Spleen (tissue), 11 donors: ENCODE data around the gene AQP5. TPM values are rescaled to one million over a fixed set of nuclear protein-coding genes. Genes with fewer than 3 reads are reported as not detected.

Source experiments
- DNase-seq: peaks from one replicate; pipeline ENCODE4 v3.0.0-alpha.2; 2020
- H3K27ac ChIP-seq, 8 donors: fragments of 200-600 bp; sonication (generic) in 7 of 8; 1 replicate in 4 of 8; 2 replicates in 4 of 8; pipeline versions ENCODE4 v1.5.0 to v1.8.0; 2016 to 2021; ENCODE audit warnings: inconsistent platforms in 4 of 8, mild to moderate bottlenecking in 4 of 8, moderate library complexity in 1 of 8
- H3K27me3 ChIP-seq, 7 donors: fragments of 200-600 bp; sonication (generic) in 6 of 7; replicated peaks in 1 of 7; 1 replicate in 4 of 7; 2 replicates in 3 of 7; pipeline versions ENCODE4 v1.5.0 to v1.8.0; 2016 to 2021; ENCODE audit warnings: inconsistent platforms in 3 of 7, mild to moderate bottlenecking in 1 of 7
- H3K36me3 ChIP-seq, 6 donors: fragments of 200-600 bp; sonication (generic) in 5 of 6; 1 replicate in 4 of 6; 2 replicates in 2 of 6; pipeline versions ENCODE4 v1.5.0 to v1.8.0; 2016 to 2021; ENCODE audit warnings: inconsistent platforms in 2 of 6
- H3K4me1 ChIP-seq, 6 donors: fragments of 200-600 bp; sonication (generic) in 5 of 6; 1 replicate in 3 of 6; 2 replicates in 3 of 6; pipeline versions ENCODE4 v1.5.0 to v1.8.0; 2016 to 2021; ENCODE audit warnings: inconsistent platforms in 3 of 6
- H3K4me3 ChIP-seq, 8 donors: fragments of 200-600 bp; sonication (generic) in 7 of 8; 1 replicate in 4 of 8; 2 replicates in 4 of 8; pipeline versions ENCODE4 v1.5.0 to v1.8.0; 2016 to 2021; ENCODE audit warnings: inconsistent platforms in 4 of 8, mild to moderate bottlenecking in 4 of 8, moderate library complexity in 2 of 8
- H3K9me3 ChIP-seq, 8 donors: fragments of 200-600 bp; sonication (generic) in 7 of 8; 1 replicate in 4 of 8; 2 replicates in 4 of 8; pipeline versions ENCODE4 v1.5.0 to v1.8.0; 2016 to 2021; ENCODE audit warnings: inconsistent platforms in 4 of 8
- POLR2A ChIP-seq, 3 donors: fragments of 450-650 bp; IDR thresholded peaks; one replicate each; pipeline ENCODE4 v1.5.1; 2017; ENCODE audit warnings: antibody characterized with exemption in 3 of 3, mild to moderate bottlenecking in 1 of 3
- POLR2AphosphoS5 ChIP-seq, 3 donors: sonication (generic); formaldehyde crosslinking; IDR thresholded peaks; one replicate each; pipeline ENCODE4 v1.5.1; 2017; ENCODE audit warnings: antibody characterized with exemption in 3 of 3
- WGBS, 5 donors: extraction: QIAGEN DNeasy Blood & Tissue Kit in 3 of 5; methylation state at CpG; one replicate each; pipeline versions ENCODE4 v1.1.5 to v1.1.7; 2013 to 2018; 5-methylcytosine and 5-hydroxymethylcytosine counted together
- intact Hi-C: fragments of 100-400 bp; cut with DNase I; formaldehyde crosslinking; loops from one replicate; pipeline ENCODE4 v1.15.0; 2023; ENCODE audit warnings: low total_unique reads
- polyA plus RNA-seq, 3 donors: library from polyadenylated mRNA; stranded (reverse); fragments of 200-250 nt; gene quantifications; one replicate each; pipeline ENCODE4 v1.2.1, GENCODE V29; 2013
- total RNA-seq, 7 donors: library from RNA; depleted of rRNA in 3 of 7; stranded (reverse); fragments of >200 nt in 3 of 7; fragmentation: NEBNext Ultra II Directional in 4 of 7; extraction: Animal tissue kit (Norgen Biotek cat#: 25700) in 4 of 7; gene quantifications; one replicate each; pipeline versions ENCODE4 v1.1.0 to v1.2.1, GENCODE V29; 2016 to 2021
- TF ChIP-seq, protein P1 (sequence below), 11 experiments: fragments of 200-600 bp in 7 of 11; fragments of 450-650 bp in 4 of 11; sonication (generic) in 4 of 11; IDR thresholded peaks in 8 of 11; conservative IDR thresholded peaks in 3 of 11; 1 replicate in 7 of 11; 2 replicates in 4 of 11; pipeline versions ENCODE4 v1.4.0 to v1.8.0; 2016 to 2021; ENCODE audit warnings: antibody characterized with exemption in 11 of 11, inconsistent platforms in 4 of 11, mild to moderate bottlenecking in 1 of 11
- donor health status: healthy with polysubstance abuse.
- donor health status: DM: no; HTN: no; CAD: no; lungs with moderate emphysema.
- donor health status: DM: no; HTN: no; CAD: no.
- donor health status: Bipolar disorder and iron deficiency.
- donor health status: healthy.
- donor health status: DM: no; HTN: no; CAD: no.
- donor health status: DM: yes; HTN: yes; CAD: no.

AQP5 gene
- total and polyA plus RNA-seq, 10 donors, result 0.05 to 0.46 (median 0.30) TPM; not detected in 5

DNA sequence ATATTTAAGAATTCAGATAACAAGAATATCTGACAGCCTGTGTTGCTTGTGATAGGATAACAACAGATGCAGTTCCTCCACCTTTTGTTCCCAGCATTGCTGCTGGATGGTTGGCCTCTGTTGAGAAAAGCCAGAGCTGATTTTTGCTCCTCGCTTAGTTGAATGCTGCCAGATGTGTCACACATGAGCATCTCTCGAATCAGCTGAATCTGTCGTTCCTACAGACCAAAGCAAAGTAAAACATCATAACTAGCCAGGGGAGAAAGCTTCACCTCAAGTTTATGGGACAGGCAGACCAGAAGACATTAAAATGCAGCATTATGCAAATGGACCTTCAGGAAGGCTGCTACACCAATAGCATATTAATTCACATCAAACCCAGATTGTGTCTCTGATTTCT is 43.5 kb downstream of the AQP5 start:
- no peaks in the 10 kb centered on the region for H3K9me3 ChIP-seq
- TF ChIP-seq, protein P1, sequence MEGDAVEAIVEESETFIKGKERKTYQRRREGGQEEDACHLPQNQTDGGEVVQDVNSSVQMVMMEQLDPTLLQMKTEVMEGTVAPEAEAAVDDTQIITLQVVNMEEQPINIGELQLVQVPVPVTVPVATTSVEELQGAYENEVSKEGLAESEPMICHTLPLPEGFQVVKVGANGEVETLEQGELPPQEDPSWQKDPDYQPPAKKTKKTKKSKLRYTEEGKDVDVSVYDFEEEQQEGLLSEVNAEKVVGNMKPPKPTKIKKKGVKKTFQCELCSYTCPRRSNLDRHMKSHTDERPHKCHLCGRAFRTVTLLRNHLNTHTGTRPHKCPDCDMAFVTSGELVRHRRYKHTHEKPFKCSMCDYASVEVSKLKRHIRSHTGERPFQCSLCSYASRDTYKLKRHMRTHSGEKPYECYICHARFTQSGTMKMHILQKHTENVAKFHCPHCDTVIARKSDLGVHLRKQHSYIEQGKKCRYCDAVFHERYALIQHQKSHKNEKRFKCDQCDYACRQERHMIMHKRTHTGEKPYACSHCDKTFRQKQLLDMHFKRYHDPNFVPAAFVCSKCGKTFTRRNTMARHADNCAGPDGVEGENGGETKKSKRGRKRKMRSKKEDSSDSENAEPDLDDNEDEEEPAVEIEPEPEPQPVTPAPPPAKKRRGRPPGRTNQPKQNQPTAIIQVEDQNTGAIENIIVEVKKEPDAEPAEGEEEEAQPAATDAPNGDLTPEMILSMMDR (IDR thresholded peaks at IDR 0.05 in 8 of 11, conservative IDR thresholded peaks at IDR 0.05 in 3 of 11), result no peak
- no peak for TF ChIP-seq POLR2AphosphoS5 (IDR thresholded peaks at IDR 0.05)
- TF ChIP-seq POLR2A (IDR thresholded peaks at IDR 0.05), result no peak
- H3K36me3 ChIP-seq, result peaks cover 0 to 59% (median 10%) of the 10 kb centered on the region in 6 donors
- no peak overlapping the region for H3K27ac ChIP-seq
- 91 to 97% (median 95%) methylated on average over 3 of the region's 3 CpGs for WGBS, 5 donors
- H3K4me1 ChIP-seq, result peaks cover 0 to 11% (median 0%) of the 10 kb centered on the region in 6 donors
- DNase-seq, result no peak
- H3K27me3 ChIP-seq, result no peaks in the 10 kb centered on the region
- no peak overlapping the region for H3K4me3 ChIP-seq
- intact Hi-C loops, result no loop called here

DNA sequence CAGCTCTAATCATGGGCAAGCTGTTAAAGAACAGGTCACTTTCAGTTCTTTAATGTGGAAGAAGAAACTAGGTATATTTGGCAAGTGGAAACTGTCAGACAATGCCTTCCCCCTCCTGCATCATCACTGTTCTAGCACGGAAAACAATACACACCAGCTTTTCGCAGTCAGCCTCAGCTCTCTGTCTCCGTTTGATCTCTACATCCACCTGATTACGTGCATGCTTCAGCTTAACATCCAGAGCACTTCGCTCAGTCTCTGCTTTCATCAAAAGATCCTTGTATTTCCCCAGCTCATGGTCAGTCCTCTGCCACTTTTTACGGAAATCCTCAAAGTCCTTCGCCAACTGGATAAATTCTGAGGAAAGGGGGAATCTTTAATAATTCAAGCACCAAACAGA is 44.6 kb downstream of the AQP5 start:
- no peak for DNase-seq
- no peak overlapping the region for H3K27ac ChIP-seq
- H3K36me3 ChIP-seq, result peaks cover 0 to 58% (median 5%) of the 10 kb centered on the region in 6 donors
- H3K4me1 ChIP-seq, result peaks cover 0 to 11% (median 0%) of the 10 kb centered on the region in 6 donors
- no peak overlapping the region for H3K4me3 ChIP-seq
- 88 to 95% (median 93%) methylated on average over 7 of the region's 7 CpGs for WGBS, 5 donors
- TF ChIP-seq POLR2A (IDR thresholded peaks at IDR 0.05) (no peak), POLR2AphosphoS5 (IDR thresholded peaks at IDR 0.05) (no peak)
- TF ChIP-seq, protein P1 (IDR thresholded peaks at IDR 0.05 in 8 of 11, conservative IDR thresholded peaks at IDR 0.05 in 3 of 11), result no peak
- H3K27me3 ChIP-seq, result no peaks in the 10 kb centered on the region
- H3K9me3 ChIP-seq, result no peaks in the 10 kb centered on the region
- intact Hi-C loops, result no loop called here

DNA sequence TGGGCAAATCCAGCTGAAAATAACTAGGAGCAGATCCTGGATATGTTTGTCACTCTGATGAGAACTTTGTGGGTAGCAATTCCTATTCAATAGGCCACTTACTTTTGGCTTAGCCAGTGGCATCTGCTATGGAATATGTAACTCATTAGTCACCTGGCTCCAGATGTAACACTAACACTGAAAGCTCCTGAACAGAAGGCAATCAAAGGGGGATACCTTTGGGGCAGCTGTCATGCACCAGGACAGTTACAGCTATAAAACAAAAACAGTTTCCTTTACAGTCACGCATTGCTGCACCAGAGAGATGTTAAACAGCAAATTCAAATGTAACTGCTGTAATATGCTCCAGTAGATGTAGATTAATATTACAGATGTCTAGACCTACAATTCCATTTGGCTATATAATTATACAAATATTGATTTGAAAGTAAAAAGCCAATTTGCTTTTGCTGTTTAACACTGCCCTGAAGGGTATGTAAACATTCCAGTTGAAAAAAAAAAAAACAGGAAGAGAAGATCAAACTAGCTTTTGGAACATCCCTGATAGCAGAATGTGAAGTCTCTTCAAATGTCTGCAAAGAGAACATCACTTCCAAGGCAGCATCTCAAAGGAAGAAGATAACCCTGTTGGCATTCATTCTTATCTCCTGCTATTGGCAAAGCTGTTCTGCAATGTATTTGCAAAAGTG is 45.2 kb downstream of the AQP5 start:
- H3K9me3 ChIP-seq, result no peaks in the 10 kb centered on the region
- intact Hi-C loops, result no loop called here
- no peak for TF ChIP-seq POLR2A (IDR thresholded peaks at IDR 0.05)
- TF ChIP-seq, protein P1 (IDR thresholded peaks at IDR 0.05 in 8 of 11, conservative IDR thresholded peaks at IDR 0.05 in 3 of 11), result no peak
- TF ChIP-seq POLR2AphosphoS5 (IDR thresholded peaks at IDR 0.05), result no peak
- 75 to 86% (median 79%) methylated on average over 1 of the region's 1 CpG for WGBS, 5 donors
- no peaks in the 10 kb centered on the region for H3K27me3 ChIP-seq
- H3K36me3 ChIP-seq, result peaks cover 0 to 58% (median 5%) of the 10 kb centered on the region in 6 donors
- no peak for DNase-seq
- peaks cover 0 to 11% (median 0%) of the 10 kb centered on the region in 6 donors for H3K4me1 ChIP-seq
- H3K27ac ChIP-seq, result no peak overlapping the region
- no peak overlapping the region for H3K4me3 ChIP-seq

DNA sequence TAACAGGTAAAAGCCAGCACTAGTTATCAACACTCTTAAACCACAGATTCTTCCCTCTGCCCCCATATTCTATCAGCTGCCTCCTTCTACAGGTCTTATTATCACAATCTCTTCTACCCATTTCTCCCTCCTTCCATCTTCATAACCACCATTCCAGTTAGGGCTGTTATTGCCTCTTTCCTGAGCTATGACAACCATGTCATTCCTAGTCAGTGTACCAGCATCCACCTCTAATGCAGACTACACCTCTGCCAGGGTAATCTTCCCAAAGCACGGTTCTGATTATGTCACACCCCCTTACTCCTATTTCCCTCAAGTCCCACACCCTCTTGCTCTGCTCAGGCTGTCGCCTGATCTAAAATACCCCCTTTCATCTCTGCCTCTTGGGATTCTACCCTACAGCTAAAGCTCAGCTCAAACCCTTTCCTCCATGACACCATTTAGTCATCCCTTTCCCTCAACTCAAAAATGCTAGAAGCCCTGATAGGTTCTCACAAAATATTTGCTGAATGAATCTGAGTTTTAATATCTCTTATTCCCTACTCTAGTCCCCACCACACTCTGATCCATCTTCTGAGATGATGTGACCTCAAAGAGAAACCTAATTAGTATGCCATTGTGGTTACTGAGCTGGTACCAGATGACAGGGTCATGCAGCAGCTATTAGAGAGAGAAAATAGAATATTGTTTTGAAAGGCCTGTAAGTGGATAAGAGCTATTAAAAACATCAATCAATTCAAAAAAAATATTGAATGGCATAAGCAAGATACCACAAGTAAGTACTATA is 51.9 kb downstream of the AQP5 start:
- Histone ChIP-seq H3K27ac (no peak overlapping the region), H3K4me3 (no peak overlapping the region), H3K36me3 (peaks cover 0 to 48% (median 0%) of the 10 kb centered on the region in 6 donors), H3K4me1 (peaks cover 0 to 20% (median 0%) of the 10 kb centered on the region in 6 donors), H3K27me3 (no peaks in the 10 kb centered on the region), H3K9me3 (no peaks in the 10 kb centered on the region)
- TF ChIP-seq, protein P1 (IDR thresholded peaks at IDR 0.05 in 8 of 11, conservative IDR thresholded peaks at IDR 0.05 in 3 of 11), result no peak
- TF ChIP-seq POLR2AphosphoS5 (IDR thresholded peaks at IDR 0.05) (no peak), POLR2A (IDR thresholded peaks at IDR 0.05) (no peak)
- intact Hi-C loops, result no loop called here
- WGBS, 5 donors, result 77 to 89% (median 84%) methylated on average over 2 of the region's 2 CpGs
- no peak for DNase-seq
